HFFc6 (cell line): ENCODE results near the gene IL1F10. TPM values are rescaled to one million over a fixed set of nuclear protein-coding genes. Genes with fewer than 3 reads are reported as not detected.

Experiments
- DNase-seq: peaks from one replicate; pipeline ENCODE4 v3.0.0-alpha.2; 2018
- H3K27ac Mint-ChIP-seq: 2 replicates; pipeline ENCODE4 v1.8.0; 2020; ENCODE audit warnings: mild to moderate bottlenecking, mixed read lengths
- H3K27me3 Mint-ChIP-seq: 2 replicates; pipeline ENCODE4 v1.8.0; 2021; ENCODE audit warnings: mild to moderate bottlenecking, moderate library complexity, mixed read lengths; ENCODE audit not compliant: insufficient read depth
- H3K36me3 Mint-ChIP-seq: 2 replicates; pipeline ENCODE4 v1.8.0; 2021; ENCODE audit warnings: low read depth, mixed read lengths
- H3K4me1 Mint-ChIP-seq: 2 replicates; pipeline ENCODE4 v1.8.0; 2020; ENCODE audit warnings: low read depth, mixed read lengths
- H3K4me3 Mint-ChIP-seq: 2 replicates; pipeline ENCODE4 v1.8.0; 2020; ENCODE audit warnings: mild to moderate bottlenecking, moderate library complexity, mixed read lengths
- H3K9me3 Mint-ChIP-seq: 2 replicates; pipeline ENCODE4 v1.8.0; 2020; ENCODE audit warnings: mild to moderate bottlenecking, mixed read lengths
- total RNA-seq, 6 experiments: library from RNA; stranded (reverse); fragmentation: NEBNext Ultra II Directional; extraction: Animal tissue kit (Norgen Biotek cat#: 25700); gene quantifications; 2 replicates in 1 of 6; 3 replicates in 5 of 6; pipeline ENCODE4 v1.2.3, GENCODE V29; 2021
- TF ChIP-seq, protein P1 (sequence below): fragments of 200-600 bp; sonication (generic); IDR thresholded peaks from 2 replicates; pipeline ENCODE4 v1.5.0; 2021; ENCODE audit warnings: antibody characterized with exemption, mild to moderate bottlenecking

The IL1F10 gene
- total RNA-seq, 6 experiments from 2014 or later, result not detected

DNA sequence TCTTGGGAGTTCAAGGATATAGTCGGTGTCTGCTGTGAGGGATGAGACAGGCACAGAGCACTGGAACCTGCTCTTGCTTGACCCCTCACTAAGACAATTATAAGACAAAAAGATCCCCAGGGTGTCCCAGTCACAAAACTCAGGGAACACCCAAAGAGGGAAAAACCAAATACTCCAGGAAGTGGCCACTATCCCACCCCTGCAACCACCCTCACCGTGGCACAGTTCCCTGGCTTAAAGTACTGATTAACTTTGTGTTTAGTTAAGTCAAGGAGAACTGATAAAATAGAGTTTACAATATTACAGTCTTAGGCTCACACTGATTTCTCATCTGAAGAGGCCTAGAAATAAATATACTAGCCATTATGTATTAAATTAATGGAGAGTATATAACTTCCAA, 28.6 kb upstream of the IL1F10 start:
- peaks cover 35% of the 10 kb centered on the region for H3K27me3 Mint-ChIP-seq
- H3K27ac Mint-ChIP-seq, result no peak overlapping the region
- no peaks in the 10 kb centered on the region for H3K4me1 Mint-ChIP-seq
- no peaks in the 10 kb centered on the region for H3K9me3 Mint-ChIP-seq
- no peak overlapping the region for H3K4me3 Mint-ChIP-seq
- TF ChIP-seq, protein P1, sequence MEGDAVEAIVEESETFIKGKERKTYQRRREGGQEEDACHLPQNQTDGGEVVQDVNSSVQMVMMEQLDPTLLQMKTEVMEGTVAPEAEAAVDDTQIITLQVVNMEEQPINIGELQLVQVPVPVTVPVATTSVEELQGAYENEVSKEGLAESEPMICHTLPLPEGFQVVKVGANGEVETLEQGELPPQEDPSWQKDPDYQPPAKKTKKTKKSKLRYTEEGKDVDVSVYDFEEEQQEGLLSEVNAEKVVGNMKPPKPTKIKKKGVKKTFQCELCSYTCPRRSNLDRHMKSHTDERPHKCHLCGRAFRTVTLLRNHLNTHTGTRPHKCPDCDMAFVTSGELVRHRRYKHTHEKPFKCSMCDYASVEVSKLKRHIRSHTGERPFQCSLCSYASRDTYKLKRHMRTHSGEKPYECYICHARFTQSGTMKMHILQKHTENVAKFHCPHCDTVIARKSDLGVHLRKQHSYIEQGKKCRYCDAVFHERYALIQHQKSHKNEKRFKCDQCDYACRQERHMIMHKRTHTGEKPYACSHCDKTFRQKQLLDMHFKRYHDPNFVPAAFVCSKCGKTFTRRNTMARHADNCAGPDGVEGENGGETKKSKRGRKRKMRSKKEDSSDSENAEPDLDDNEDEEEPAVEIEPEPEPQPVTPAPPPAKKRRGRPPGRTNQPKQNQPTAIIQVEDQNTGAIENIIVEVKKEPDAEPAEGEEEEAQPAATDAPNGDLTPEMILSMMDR, result no peak
- DNase-seq, result no peak
- H3K36me3 Mint-ChIP-seq, result no peaks in the 10 kb centered on the region

DNA sequence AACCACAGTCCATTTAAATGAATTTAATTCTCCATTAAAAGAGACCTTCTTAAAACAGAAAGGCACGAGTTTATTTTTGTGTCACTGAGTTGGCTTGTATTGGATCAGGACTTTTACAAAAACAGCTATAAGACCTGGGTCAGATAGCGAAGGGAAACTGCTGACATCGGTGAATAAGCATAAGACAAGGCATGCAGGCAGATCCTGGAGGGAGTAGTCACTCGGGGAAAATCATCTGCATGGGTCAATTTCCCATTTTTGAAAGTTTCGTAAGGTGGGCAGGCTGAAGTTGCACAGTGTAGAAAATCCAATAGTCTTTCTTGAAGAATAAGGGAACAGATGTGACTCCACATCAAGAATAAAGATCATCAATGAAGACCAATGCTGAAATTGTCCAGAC, 28.1 kb upstream of the IL1F10 start:
- Mint-ChIP-seq H3K9me3 (no peaks in the 10 kb centered on the region), H3K27me3 (peaks cover 30% of the 10 kb centered on the region), H3K4me1 (no peaks in the 10 kb centered on the region), H3K36me3 (no peaks in the 10 kb centered on the region), H3K4me3 (no peak overlapping the region), H3K27ac (no peak overlapping the region)
- TF ChIP-seq, protein P1, result no peak
- DNase-seq, result no peak

DNA sequence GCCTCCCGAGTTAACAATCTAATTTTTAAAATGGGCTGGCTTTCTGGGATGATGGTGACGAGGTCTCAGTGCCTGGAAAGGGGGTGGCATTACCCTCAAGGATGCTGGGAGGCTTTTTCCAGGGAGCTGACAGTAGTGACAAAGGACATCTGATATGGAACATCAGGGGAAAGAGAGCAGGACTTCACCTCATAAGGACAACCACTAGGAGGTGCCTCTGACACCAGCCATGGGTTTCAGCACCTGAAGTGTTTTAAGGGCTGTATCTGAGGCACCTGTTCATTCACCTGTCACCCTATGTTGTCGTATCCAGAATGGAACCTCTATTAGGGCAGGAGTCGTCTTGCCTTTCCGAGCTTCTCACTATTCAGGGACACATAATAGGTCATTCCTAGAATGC, 25.9 kb upstream of the IL1F10 start:
- H3K4me3 Mint-ChIP-seq, result no peak overlapping the region

DNA sequence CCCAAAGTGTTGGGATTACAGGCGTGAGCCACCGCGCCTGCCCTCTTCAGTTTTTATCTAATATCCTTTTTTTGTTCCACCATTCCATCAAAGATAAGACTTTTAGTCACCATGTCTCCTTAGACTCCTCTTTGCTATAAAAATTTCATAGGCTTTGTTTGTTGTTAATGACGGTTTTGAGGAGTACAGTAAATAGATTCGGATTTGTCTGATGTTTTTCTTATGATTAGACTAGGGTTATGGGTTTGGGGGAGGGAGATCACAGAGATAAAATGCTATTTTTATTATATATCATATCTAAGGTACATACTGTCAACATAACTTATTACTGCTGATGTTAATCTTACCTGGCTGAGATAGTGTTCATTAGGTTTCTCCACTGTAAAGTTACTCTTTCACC, 21.3 kb upstream of the IL1F10 start:
- no peaks in the 10 kb centered on the region for H3K9me3 Mint-ChIP-seq
- H3K27ac Mint-ChIP-seq, result no peak overlapping the region
- no peak for DNase-seq
- no peaks in the 10 kb centered on the region for H3K4me1 Mint-ChIP-seq
- H3K27me3 Mint-ChIP-seq, result peaks cover 14% of the 10 kb centered on the region
- TF ChIP-seq, protein P1, result no peak
- H3K36me3 Mint-ChIP-seq, result no peaks in the 10 kb centered on the region
- H3K4me3 Mint-ChIP-seq, result no peak overlapping the region

More for the DNA sequence above, 25.9 kb upstream of the IL1F10 start:
- Mint-ChIP-seq H3K27ac (no peak overlapping the region), H3K9me3 (no peaks in the 10 kb centered on the region), H3K27me3 (peaks cover 29% of the 10 kb centered on the region), H3K4me1 (no peaks in the 10 kb centered on the region), H3K36me3 (no peaks in the 10 kb centered on the region)
- DNase-seq, result no peak
- TF ChIP-seq, protein P1, result no peak

DNA sequence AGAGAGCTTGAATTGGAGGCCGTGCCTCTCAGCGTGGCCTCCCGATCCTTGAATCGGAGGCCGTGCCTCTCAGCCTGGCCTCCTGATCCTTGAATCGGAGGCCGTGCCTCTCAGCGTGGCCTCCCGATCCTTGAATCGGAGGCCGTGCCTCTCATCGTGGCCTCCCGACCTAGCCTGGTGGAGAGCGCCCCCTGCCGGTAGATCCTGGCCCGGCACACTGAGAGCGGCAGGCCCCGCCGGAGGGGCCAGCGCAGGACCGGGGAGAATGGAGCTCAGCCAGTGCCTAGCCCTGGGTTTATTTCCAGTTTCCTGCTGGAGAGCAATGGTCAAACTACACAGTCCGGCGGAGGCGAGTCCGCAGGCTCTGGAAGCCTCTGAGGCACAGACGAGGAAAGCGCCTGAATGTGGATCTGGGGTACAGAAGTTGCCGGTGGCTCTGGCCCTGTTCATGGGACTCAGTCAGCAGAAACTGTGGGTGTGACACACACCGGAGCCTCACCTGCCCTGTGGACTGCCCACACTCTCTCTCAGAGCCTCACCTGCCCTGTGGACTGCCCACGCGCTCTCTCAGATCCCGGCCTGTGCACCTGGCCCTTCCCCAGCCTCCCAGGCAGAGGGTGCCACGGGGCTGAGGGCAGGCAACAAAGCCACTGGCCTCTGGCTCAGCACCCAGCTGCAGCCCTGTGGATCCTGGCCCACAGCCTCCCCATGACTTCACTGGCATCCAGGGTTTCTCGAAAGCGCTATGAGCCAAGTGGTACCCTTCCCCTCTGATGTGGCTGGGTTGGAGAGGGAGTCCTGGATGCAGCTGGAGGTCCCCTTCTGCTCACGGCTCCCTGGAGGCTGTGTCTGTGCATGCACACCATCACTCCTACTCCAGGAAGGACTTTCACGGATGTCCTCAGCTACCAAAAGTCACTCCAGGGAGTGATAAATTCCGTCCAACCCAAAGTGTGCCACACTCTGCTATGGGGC, 16.6 kb upstream of the IL1F10 start:
- Mint-ChIP-seq H3K4me3 (no peak overlapping the region), H3K9me3 (peaks cover 25% of the 10 kb centered on the region), H3K4me1 (no peaks in the 10 kb centered on the region), H3K27me3 (peaks cover 13% of the 10 kb centered on the region), H3K36me3 (peaks cover 9% of the 10 kb centered on the region), H3K27ac (no peak overlapping the region)
- no peak for DNase-seq
- TF ChIP-seq, protein P1, result peak; percentile 27; the same call in 1 of the 2 replicates
